GM10266 (cell line): ENCODE results near the gene AMBP.
"Not testable (repeated sequence)": the region's sequence is repeated elsewhere in the genome, so short reads cannot be mapped to it uniquely, and the experiment has no call there.

ENCODE experiments used
- DNase-seq: peaks from one replicate; pipeline ENCODE4 v3.0.0; 2012; ENCODE audit errors: extremely low spot score
- CTCF ChIP-seq: IDR thresholded peaks from 2 replicates; pipeline ENCODE4 v1.5.1; 2012; ENCODE audit warnings: mild to moderate bottlenecking, low read depth; ENCODE audit not compliant: control insufficient read depth, insufficient read depth; ENCODE audit errors: missing control alignments

Gene AMBP

DNA sequence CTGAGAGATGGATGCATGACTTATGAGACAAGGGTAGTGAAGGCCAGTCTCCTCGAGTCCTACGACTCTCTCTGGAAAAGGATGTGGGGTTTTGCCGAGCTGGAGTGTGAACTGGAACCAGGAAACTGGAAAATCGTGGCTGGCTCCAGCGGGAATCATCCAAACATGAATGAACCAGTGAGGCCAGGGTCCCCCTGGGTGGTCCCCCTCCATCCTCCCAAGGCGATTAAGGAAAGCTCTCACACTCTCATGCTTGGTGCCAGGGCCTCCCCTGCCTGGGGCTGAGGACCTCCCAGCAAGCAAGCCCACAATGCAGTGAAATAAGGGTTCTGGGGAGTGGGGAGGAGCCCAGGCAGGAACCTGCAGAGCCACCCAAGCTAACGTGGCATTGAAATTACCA, 9.6 kb upstream of the AMBP start:
- TF ChIP-seq CTCF, result no peak
- DNase-seq, result no peak

DNA sequence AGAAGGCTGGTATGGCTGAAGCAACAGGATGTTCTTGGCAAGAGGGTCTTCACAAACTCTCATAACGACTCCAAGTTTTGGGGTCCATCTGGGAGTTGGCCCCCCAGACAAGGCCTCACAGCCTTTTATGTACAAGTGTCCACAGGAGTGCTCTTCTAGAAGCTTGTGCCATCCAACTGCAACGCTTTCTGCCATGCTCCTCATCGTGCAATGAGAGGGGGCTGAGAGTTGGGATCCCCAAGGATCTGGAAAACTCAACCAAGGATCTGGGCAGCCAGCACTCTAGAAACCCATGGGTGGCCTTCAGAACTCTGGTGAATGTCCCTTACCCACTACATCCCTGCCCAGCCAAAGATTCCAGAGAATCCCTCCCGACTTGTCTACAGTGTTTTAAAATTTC, 8.5 kb upstream of the AMBP start:
- DNase-seq, result no peak
- TF ChIP-seq CTCF, result no peak

DNA sequence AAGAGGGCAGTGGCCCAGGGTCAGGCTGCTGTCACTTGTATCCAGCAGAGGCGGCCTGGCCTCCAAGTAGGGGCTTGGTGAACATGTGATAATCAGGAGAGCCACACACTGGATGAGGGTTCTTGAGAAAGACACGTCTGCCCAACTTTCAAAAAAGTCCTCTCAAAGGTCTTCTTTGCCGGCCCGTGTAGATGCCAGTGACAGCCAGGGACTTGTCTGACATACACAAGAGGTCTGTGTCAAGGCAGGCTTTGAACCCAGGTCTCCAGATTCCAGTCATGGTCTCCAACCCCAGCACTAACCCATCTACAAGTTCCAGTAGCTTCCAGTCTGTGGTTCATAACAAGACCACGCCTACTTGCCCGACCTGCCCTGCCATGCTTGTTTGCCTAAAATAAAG, 7.9 kb upstream of the AMBP start:
- DNase-seq, result no peak
- TF ChIP-seq CTCF, result no peak

- no peak for TF ChIP-seq CTCF
- no peak for DNase-seq
These were observed 7.3 kb upstream of the AMBP start for GRCh38 chr9:114085387-114085789.

DNA sequence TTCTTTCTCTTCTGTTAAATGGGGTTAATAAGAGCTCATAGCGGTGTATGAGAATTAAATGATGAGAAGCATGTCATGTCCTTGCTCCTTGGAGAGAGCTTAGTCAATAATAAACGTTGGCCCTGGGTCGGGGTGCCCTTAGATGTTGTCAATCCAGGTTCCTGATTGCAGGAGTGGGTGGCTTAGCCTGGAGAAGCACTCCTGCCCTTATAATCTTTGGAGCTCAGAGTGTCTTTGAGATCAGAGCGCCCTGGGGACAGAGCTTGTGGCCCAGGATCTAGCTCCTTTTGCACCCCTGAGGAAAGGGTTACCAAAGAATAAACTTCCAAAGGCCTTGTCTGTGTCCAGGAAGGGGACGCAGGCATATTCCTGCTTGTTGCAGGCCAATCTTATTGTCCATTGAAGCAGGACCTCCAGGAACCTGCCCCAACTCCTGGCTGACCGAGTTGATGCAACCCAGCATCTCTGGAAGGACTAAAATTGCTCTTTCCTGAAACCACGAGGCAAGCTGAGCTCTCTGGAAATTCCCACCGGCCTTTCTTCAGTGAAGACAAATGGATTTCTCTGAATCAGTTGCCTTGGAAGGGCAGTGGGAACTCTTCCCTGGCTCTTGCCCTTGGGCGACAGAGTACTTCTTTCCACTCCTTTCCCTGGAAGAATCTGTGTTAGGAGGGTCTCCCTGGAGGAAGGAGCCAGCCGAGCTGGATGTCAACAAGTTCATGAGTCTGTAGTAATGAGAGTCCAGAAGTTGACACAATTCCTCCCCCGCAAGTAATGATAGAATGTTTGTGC, 6.4 kb upstream of the AMBP start:
- no peak for TF ChIP-seq CTCF
- no peak for DNase-seq

- no peak for TF ChIP-seq CTCF
- no peak for DNase-seq
These were observed 5.6 kb upstream of the AMBP start for GRCh38 chr9:114083666-114084065.

- DNase-seq, result not testable (repeated sequence)
These were observed 4.8 kb upstream of the AMBP start for GRCh38 chr9:114082763-114083412.
